Vagina (tissue), 2 donors: ENCODE data around the gene TMEM40.

Experiments
- CTCF ChIP-seq, 3 experiments: fragments of 450-650 bp in 2 of 3; fragments of 200-600 bp in 1 of 3; sonication (generic) in 1 of 3; IDR thresholded peaks; one replicate each; pipeline ENCODE4 v1.5.1; 2017 to 2019; ENCODE audit warnings: antibody characterized with exemption in 3 of 3, mild to moderate bottlenecking in 2 of 3, moderate library complexity in 2 of 3
- POLR2A ChIP-seq, 2 donors: fragments of 450-650 bp; IDR thresholded peaks; one replicate each; pipeline ENCODE4 v1.6.1; 2017; ENCODE audit warnings: antibody characterized with exemption in 2 of 2, mild to moderate bottlenecking in 2 of 2, moderate library complexity in 2 of 2
- POLR2AphosphoS5 ChIP-seq, 2 donors: sonication (generic); formaldehyde crosslinking; IDR thresholded peaks; one replicate each; pipeline ENCODE4 v1.9.0; 2017; ENCODE audit warnings: antibody characterized with exemption in 2 of 2, mild to moderate bottlenecking in 2 of 2, low read depth in 1 of 2; ENCODE audit not compliant: insufficient read depth in 1 of 2

DNA sequence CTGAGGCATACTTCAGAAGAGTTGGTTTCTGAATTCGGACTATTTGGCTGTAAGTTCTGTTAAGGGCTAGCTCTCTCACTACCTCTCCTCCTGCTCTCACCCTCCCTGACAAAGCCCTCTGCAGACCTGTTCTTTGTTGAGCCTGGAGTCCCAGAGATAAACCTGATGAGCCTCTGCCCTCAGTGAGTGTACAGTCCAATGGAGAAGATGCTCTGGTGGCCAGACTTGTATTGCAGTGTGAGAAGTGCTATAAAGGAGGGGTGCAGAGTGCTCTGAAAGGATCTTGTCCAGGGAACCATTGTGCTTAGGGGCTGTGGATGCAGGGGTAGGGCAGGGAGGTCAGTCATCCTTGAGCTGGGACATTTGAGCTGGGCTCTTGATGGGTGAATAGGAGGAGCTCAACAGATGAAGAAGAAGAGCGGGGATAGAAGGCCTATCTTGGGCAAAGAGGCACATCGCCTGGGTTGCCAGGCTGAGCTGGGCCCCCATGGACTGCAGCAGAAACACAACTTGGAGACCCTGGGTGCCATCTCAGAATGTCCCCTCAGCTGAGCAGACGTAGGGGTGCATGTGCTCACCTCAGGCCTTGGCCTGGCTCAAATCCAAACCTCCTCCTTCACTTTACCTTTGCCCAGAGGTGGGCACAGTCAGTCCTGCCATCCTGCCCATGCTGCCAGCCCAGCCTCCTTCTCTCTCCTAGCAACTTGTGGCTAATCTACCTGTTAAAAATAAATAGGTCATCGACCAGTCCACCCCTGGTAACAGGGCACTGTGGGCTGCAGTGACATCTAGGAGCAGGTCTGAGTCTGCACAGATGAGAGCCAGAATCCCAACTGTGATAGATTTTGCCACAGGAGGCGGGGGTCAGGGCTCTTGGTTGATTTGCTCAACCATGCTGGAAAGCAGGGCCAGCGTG, 40.7 kb upstream of the TMEM40 start:
- TF ChIP-seq POLR2A (IDR thresholded peaks at IDR 0.05) = no peak
- no peak for TF ChIP-seq CTCF (IDR thresholded peaks at IDR 0.05)
- TF ChIP-seq POLR2AphosphoS5 (IDR thresholded peaks at IDR 0.05; ENCODE audit: insufficient read depth in 1 of 2, low read depth in 1 of 2) = no peak
